GM12892 (cell line): Measurements from ENCODE around the gene CRIP3.

Experiments
- POLR2A ChIP-seq: IDR thresholded peaks from 2 replicates; pipeline ENCODE4 v1.6.1; 2011; ENCODE audit warnings: low read depth, low read length, control low read depth
- POLR2AphosphoS5 ChIP-seq: IDR thresholded peaks from 2 replicates; pipeline ENCODE4 v1.6.1; 2011; ENCODE audit warnings: low read depth, low read length, control low read depth
- TAF1 ChIP-seq: IDR thresholded peaks from 2 replicates; pipeline ENCODE4 v1.6.1; 2011; ENCODE audit warnings: low read depth, mild to moderate bottlenecking, control low read depth, low read length, borderline replicate concordance

DNA sequence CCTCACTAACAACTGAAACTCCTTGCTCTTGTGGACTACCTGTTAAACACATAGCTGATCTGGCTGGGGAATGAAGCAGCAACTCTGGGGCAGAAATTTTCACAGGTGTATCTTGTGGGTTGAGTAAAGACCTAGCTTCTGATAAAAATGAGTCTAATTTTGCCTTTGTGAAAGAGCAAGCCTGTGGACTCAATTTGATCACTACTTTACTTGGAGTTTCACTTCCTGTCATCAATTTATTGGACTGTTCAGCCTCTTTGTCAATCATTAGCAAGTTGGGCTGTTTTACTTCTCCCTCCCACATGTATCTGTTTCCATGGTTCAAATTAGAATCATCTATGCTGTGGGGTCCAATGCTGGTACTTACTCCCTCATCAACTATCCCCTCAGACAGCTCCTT is 29.6 kb upstream of the CRIP3 start:
- TF ChIP-seq POLR2A (no peak), POLR2AphosphoS5 (no peak), TAF1 (no peak)
